ENCODE measurements around the gene SLC1A3.
"Not testable (repeated sequence)": the region's sequence is repeated elsewhere in the genome, so short reads cannot be mapped to it uniquely, and the experiment has no call there.

The SLC1A3 gene

GRCh38 chr5:36573438-36573837 is 33.0 kb upstream of the SLC1A3 start:
- TF ChIP-seq, protein P1, sequence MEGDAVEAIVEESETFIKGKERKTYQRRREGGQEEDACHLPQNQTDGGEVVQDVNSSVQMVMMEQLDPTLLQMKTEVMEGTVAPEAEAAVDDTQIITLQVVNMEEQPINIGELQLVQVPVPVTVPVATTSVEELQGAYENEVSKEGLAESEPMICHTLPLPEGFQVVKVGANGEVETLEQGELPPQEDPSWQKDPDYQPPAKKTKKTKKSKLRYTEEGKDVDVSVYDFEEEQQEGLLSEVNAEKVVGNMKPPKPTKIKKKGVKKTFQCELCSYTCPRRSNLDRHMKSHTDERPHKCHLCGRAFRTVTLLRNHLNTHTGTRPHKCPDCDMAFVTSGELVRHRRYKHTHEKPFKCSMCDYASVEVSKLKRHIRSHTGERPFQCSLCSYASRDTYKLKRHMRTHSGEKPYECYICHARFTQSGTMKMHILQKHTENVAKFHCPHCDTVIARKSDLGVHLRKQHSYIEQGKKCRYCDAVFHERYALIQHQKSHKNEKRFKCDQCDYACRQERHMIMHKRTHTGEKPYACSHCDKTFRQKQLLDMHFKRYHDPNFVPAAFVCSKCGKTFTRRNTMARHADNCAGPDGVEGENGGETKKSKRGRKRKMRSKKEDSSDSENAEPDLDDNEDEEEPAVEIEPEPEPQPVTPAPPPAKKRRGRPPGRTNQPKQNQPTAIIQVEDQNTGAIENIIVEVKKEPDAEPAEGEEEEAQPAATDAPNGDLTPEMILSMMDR (IDR thresholded peaks at IDR 0.05; ENCODE audit: insufficient read depth, low read depth, low read length, missing control alignments), result no peak
- no peak overlapping the region for H3K4me3 ChIP-seq (ENCODE audit: low read depth, low read length)
- DNase-seq (ENCODE audit: low read depth), result no peak

DNA sequence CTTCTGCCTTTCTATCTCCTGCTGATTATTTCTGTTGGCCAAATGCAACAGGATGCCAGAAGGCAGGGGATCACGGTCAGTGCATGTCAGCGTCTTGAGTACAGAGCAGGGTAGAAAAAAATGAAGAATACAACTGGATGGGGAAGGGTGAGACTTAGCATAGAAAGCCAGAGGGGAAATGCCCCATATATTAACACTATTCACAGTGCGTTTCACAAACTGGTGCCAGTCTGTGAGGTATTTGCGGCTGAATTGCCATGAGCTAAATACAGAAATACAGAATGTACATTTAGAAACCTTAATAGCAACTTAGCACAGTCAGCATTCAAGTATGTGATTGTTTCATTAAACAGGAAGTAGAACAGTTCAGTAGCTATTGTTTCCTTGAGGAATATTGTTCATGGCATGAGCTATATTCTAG is 31.0 kb upstream of the SLC1A3 start:
- H3K4me3 ChIP-seq (ENCODE audit: low read depth, low read length), result no peak overlapping the region
- DNase-seq (ENCODE audit: low read depth), result no peak
- TF ChIP-seq, protein P1 (IDR thresholded peaks at IDR 0.05; ENCODE audit: insufficient read depth, low read depth, low read length, missing control alignments), result no peak

DNA sequence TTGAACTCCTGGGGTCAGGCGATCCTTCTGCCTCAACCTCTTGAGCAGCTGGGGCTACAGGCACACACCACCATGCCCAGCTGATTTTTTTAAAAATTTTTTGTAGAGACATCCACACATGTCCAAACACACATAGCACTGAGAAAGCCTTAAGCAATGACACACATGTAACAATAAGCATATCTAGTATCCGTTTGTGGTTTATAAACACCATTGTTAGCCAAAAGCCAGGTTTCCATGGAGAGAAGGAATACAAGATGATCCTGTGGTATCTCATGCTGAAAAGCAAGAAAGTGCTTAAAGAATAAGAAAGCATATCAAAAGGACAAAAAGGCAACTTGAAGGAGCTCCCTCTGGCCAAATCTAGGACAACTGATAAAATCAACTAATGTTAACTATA is 29.7 kb upstream of the SLC1A3 start:
- no peak overlapping the region for H3K4me3 ChIP-seq (ENCODE audit: low read depth, low read length)
- DNase-seq (ENCODE audit: low read depth), result no peak
- TF ChIP-seq, protein P1 (IDR thresholded peaks at IDR 0.05; ENCODE audit: insufficient read depth, low read depth, low read length, missing control alignments), result no peak

DNA sequence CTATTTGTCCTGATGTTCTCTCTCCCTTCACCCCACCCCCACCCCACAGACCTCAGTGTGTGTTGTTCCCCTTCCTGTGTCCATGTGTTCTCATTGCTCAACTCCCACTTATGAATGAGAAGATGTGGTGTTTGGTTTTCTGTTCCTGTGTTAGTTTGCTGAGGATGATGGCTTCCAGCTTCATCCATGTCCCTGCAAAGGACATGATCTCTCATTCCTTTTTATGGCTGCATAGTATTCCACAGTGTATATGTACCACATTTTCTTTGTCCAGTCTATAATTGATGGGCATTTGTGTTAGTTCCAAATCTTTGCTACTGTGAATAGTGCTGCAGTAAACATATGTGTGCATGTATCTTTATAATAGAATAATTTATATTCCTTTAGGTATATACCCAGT is 26.5 kb upstream of the SLC1A3 start:
- not testable (repeated sequence) for DNase-seq (ENCODE audit: low read depth); H3K4me3 ChIP-seq (ENCODE audit: low read depth, low read length)

DNA sequence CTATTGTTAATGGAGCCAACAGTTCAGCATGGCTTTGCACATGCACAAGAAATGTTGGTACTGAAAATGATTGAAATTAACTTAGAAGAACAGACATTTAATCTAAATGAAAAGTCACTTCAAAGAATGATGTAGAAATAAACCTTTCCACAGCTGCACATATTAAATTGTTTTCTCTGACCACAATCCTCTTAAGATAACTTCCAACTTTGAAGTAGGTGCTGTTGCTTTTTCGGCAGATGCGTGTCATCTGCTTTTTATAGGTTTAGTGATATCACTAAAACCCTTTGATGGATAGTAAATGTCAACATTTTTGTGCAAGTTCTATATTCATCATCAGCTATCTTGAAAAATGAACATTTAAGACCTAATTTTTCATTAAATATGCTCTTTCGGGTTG is 25.3 kb upstream of the SLC1A3 start:
- H3K4me3 ChIP-seq (ENCODE audit: low read depth, low read length), result no peak overlapping the region
- no peak for DNase-seq (ENCODE audit: low read depth)
- TF ChIP-seq, protein P1 (IDR thresholded peaks at IDR 0.05; ENCODE audit: insufficient read depth, low read depth, low read length, missing control alignments), result no peak

DNA sequence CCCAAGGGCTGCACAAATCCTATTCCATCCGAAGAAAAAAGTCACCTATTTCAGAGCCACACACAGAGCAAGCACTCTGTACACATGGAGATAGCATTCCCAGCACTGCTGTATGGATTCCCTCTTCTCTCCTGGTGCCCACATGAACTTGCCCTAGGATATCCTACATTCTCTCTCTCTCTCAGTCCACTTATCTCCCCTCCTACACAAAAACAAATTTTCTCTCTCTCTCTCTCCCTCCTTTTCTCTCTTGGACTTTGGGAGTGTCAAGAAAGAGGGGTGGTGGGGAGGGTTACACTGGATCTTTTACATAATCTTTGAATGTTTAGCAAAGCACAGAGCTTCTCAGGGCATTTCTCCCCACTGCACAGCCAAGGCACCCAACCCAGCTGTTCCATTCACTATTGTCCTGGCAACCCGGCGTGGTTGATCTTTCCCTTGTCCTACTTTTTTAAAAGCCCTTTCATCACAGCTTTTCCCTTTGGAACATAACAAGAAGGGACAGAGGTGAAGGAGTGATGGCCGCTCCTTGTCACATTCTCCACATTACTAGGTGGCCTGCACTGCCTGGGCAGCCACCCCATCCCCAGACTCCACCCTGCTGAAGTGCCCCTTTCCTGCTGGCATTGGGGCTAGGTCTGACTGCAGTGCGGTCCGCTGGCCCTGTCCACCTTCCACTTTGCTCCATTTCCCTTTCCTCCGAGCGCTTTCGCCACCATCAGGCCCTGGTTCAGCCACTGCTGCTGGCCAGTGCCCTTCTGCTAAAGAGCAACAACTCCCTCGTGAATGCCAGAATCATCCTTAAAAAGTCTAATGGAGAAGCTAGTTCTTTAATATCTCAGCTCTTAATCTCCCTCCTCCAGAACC is 22.2 kb upstream of the SLC1A3 start:
- TF ChIP-seq, protein P1 (IDR thresholded peaks at IDR 0.05; ENCODE audit: insufficient read depth, low read depth, low read length, missing control alignments), result no peak
- H3K4me3 ChIP-seq (ENCODE audit: low read depth, low read length), result no peak overlapping the region
- DNase-seq (ENCODE audit: low read depth), result no peak

DNA sequence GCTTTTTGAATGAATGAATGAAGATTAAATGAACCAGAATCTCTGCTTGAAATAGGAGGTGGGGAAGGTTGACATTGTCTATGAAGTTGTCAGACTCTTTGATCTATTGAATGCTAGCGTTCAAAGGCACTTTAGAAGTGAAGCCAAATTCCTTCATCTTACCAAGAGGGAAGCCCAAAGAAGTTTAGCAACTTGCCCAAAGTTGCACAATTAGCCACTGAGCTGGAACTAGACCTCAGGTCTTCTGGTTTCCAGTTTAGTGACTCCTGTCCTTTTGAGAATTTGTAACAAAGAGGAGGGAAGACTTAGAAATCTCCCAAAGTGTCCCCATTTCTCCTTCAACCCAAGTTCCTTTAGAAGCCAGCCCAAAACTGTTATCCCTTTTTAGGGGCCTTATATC is 20.7 kb upstream of the SLC1A3 start:
- H3K4me3 ChIP-seq (ENCODE audit: low read depth, low read length), result no peak overlapping the region
- DNase-seq (ENCODE audit: low read depth), result no peak
- TF ChIP-seq, protein P1 (IDR thresholded peaks at IDR 0.05; ENCODE audit: insufficient read depth, low read depth, low read length, missing control alignments), result no peak
